SK-N-SH (cell line): ENCODE results near the gene SPSB4. TPM values are rescaled to one million over a fixed set of nuclear protein-coding genes. Genes with fewer than 3 reads are reported as not detected.

Experiments used
- CTCF ChIA-PET: fragments of 300-600, 350-600 bp; formaldehyde crosslinking; extraction: SDS; loops from one replicate; lab custom pipeline; 2021; lab: Yijun Ruan, JAX
- POLR2A ChIA-PET: fragments of 350-600 bp; sonication (Branson Sonifier 250); formaldehyde crosslinking; extraction: SDS; loops from one replicate; lab custom pipeline; 2020; ENCODE audit warnings: antibody characterized with exemption, inconsistent platforms; lab: Yijun Ruan, JAX
- DNase-seq: peaks from one replicate; pipeline ENCODE4 v3.0.0; 2012
- H2AFZ ChIP-seq: fragments of 200-600 bp; sonication (generic); 2 replicates; pipeline ENCODE4 v1.8.1; 2016; ENCODE audit warnings: antibody characterized with exemption, mild to moderate bottlenecking, low read depth
- H3F3A ChIP-seq: fragments of 200-600 bp; sonication (generic); replicated peaks from 2 replicates; pipeline ENCODE3; 2016; ENCODE audit warnings: antibody characterized with exemption, mild to moderate bottlenecking; ENCODE audit not compliant: insufficient read depth
- H3K27ac ChIP-seq, 2 experiments: fragments of 200-500 bp in 1 of 2; fragments of 200-600 bp in 1 of 2; sonication (Bioruptor generic) in 1 of 2; sonication (generic), shearing (Covaris generic) in 1 of 2; 2 replicates each; pipeline versions ENCODE4 v1.5.1 to v1.6.1; 2014 to 2016; ENCODE audit warnings: low read depth in 2 of 2, inconsistent platforms in 1 of 2, low read length in 1 of 2, mild to moderate bottlenecking in 1 of 2, mixed read lengths in 1 of 2
- H3K27me3 ChIP-seq: fragments of 200-600 bp; sonication (generic), shearing (Covaris generic); 2 replicates; pipeline ENCODE4 v1.6.1; 2016; ENCODE audit warnings: mixed run types; ENCODE audit not compliant: insufficient read depth
- H3K36me3 ChIP-seq, 2 experiments: fragments of 200-500 bp in 1 of 2; fragments of 200-600 bp in 1 of 2; sonication (Bioruptor generic) in 1 of 2; sonication (generic) in 1 of 2; replicated peaks in 1 of 2; 2 replicates each; pipeline versions ENCODE3 to v1.5.1; 2014 to 2016; ENCODE audit warnings: low read length in 1 of 2, mild to moderate bottlenecking in 1 of 2; ENCODE audit not compliant: insufficient read depth in 2 of 2, control insufficient read depth in 1 of 2
- H3K4me1 ChIP-seq, 2 experiments: fragments of 200-500 bp in 1 of 2; fragments of 200-600 bp in 1 of 2; sonication (Bioruptor generic) in 1 of 2; sonication (generic), shearing (Covaris generic) in 1 of 2; 2 replicates each; pipeline versions ENCODE4 v1.5.1 to v1.6.1; 2014 to 2016; ENCODE audit warnings: low read depth in 1 of 2, low read length in 1 of 2, mixed run types in 1 of 2; ENCODE audit not compliant: insufficient read depth in 2 of 2, control insufficient read depth in 1 of 2
- H3K4me2 ChIP-seq: fragments of 200-600 bp; sonication (generic), shearing (Covaris generic); 2 replicates; pipeline ENCODE4 v1.6.1; 2017; ENCODE audit warnings: mixed run types
- H3K4me3 ChIP-seq, 2 experiments: fragments of 200-500 bp in 1 of 2; fragments of 200-600 bp in 1 of 2; sonication (Bioruptor generic) in 1 of 2; sonication (generic), shearing (Covaris generic) in 1 of 2; 2 replicates each; pipeline versions ENCODE4 v1.5.1 to v1.8.1; 2014 to 2016; ENCODE audit warnings: low read depth in 2 of 2, inconsistent platforms in 1 of 2, low read length in 1 of 2, mild to moderate bottlenecking in 1 of 2, mixed read lengths in 1 of 2, moderate library complexity in 1 of 2
- H3K79me2 ChIP-seq: fragments of 200-600 bp; sonication (generic); 2 replicates; pipeline ENCODE4 v1.8.1; 2017; ENCODE audit warnings: mild to moderate bottlenecking; ENCODE audit not compliant: insufficient read depth
- H3K9ac ChIP-seq: fragments of 200-600 bp; sonication (generic); 2 replicates; pipeline ENCODE4 v1.6.1; 2017; ENCODE audit warnings: mixed run types
- H3K9me2 ChIP-seq: fragments of 200-600 bp; sonication (generic); 2 replicates; pipeline ENCODE4 v1.6.1; 2017; ENCODE audit warnings: mixed run types
- H3K9me3 ChIP-seq: fragments of 200-600 bp; sonication (generic); 2 replicates; pipeline ENCODE4 v1.6.1; 2017; ENCODE audit warnings: mixed run types, mild to moderate bottlenecking, moderate library complexity
- H4K20me1 ChIP-seq: fragments of 200-600 bp; sonication (generic); 2 replicates; pipeline ENCODE4 v1.6.1; 2017; ENCODE audit warnings: mild to moderate bottlenecking, mixed run types; ENCODE audit not compliant: insufficient read depth
- CTCF ChIP-seq: fragments of 200-600 bp; sonication (generic); IDR thresholded peaks from 2 replicates; pipeline ENCODE4 v1.6.1; 2017; ENCODE audit warnings: antibody characterized with exemption, mild to moderate bottlenecking, moderate library complexity
- EP300 ChIP-seq, 2 experiments: IDR thresholded peaks; 2 replicates each; pipeline versions ENCODE4 v1.4.0 to v1.6.1; 2012; ENCODE audit warnings: borderline replicate concordance in 1 of 2, low read depth in 1 of 2, low read length in 1 of 2
- FOXJ3 ChIP-seq: sonication (generic); formaldehyde crosslinking; IDR thresholded peaks from 2 replicates; pipeline ENCODE4 v1.5.1; 2020; ENCODE audit warnings: mild to moderate bottlenecking, missing genetic modification reagents
- FOXM1 ChIP-seq: IDR thresholded peaks from 2 replicates; pipeline ENCODE4 v1.4.0; 2012; ENCODE audit warnings: low read depth, mild to moderate bottlenecking
- JUND ChIP-seq: IDR thresholded peaks from 2 replicates; pipeline ENCODE4 v1.4.0; 2012
- MAX ChIP-seq: IDR thresholded peaks from 2 replicates; pipeline ENCODE4 v1.4.0; 2012; ENCODE audit warnings: low read depth
- MEF2A ChIP-seq: IDR thresholded peaks from 2 replicates; pipeline ENCODE4 v1.4.0; 2012; ENCODE audit warnings: low read depth, borderline replicate concordance
- NFIC ChIP-seq: IDR thresholded peaks from 2 replicates; pipeline ENCODE4 v1.4.0; 2012; ENCODE audit warnings: borderline replicate concordance
- POLR2AphosphoS5 ChIP-seq: IDR thresholded peaks from 2 replicates; pipeline ENCODE4 v1.6.1; 2012; ENCODE audit warnings: low read depth, low read length
- RAD21 ChIP-seq: IDR thresholded peaks from 2 replicates; pipeline ENCODE4 v1.6.1; 2012; ENCODE audit warnings: mild to moderate bottlenecking, low read length
- RCOR1 ChIP-seq: fragments of 150-350 bp; IDR thresholded peaks from 2 replicates; pipeline ENCODE4 v1.6.1; 2017; ENCODE audit warnings: antibody characterized with exemption, low read length
- REST ChIP-seq: IDR thresholded peaks from 2 replicates; pipeline ENCODE4 v1.6.1; 2012; ENCODE audit warnings: mild to moderate bottlenecking, low read depth, low read length, moderate library complexity
- TAF1 ChIP-seq: IDR thresholded peaks from 2 replicates; pipeline ENCODE4 v1.6.1; 2012; ENCODE audit warnings: low read depth, mild to moderate bottlenecking, low read length, moderate library complexity, borderline replicate concordance
- TEAD4 ChIP-seq: IDR thresholded peaks from 2 replicates; pipeline ENCODE4 v1.4.0; 2012; ENCODE audit warnings: mild to moderate bottlenecking, borderline replicate concordance; ENCODE audit not compliant: insufficient read depth
- USF2 ChIP-seq: fragments of 150-350 bp; IDR thresholded peaks from 2 replicates; pipeline ENCODE4 v1.6.1; 2017; ENCODE audit warnings: antibody characterized with exemption, low read length, low read depth, borderline replicate concordance
- WGBS: methylation state at CpG from one replicate; pipeline ENCODE4 v1.1.6; 2017; ENCODE audit warnings: low lambda C conversion rate; 5-methylcytosine and 5-hydroxymethylcytosine counted together
- polyA plus RNA-seq, 3 experiments: library from polyadenylated mRNA; depleted of rRNA; stranded (reverse); fragments of >200 nt; gene quantifications; 2 replicates each; pipeline ENCODE4 v1.2.3, GENCODE V29; 2012
- TF ChIP-seq, protein P1 (sequence below): IDR thresholded peaks from 2 replicates; pipeline ENCODE4 v1.4.0; 2012; ENCODE audit warnings: low read depth, borderline replicate concordance

The SPSB4 gene
- polyA plus RNA-seq, 1 of the 3 experiments (the other 2 are of a cell fraction), result 0.10 TPM

GRCh38 chr3:141147657-141148056 lies 96.5 kb downstream of the SPSB4 start:
- H3K36me3 ChIP-seq, result no peaks in the 10 kb centered on the region
- CTCF ChIA-PET, result no interaction called here
- TF ChIP-seq MEF2A (no peak), USF2 (no peak), TEAD4 (no peak), JUND (no peak), EP300 (IDR thresholded peaks at IDR 0.05; ENCODE audit: borderline replicate concordance in 1 of 2, low read depth in 1 of 2, low read length in 1 of 2) (no peak), REST (no peak), FOXJ3 (CRISPR knock-in tag) (no peak), TAF1 (no peak), POLR2AphosphoS5 (no peak), RCOR1 (no peak), RAD21 (no peak), CTCF (no peak), NFIC (no peak), MAX (no peak), FOXM1 (no peak)
- TF ChIP-seq, protein P1, sequence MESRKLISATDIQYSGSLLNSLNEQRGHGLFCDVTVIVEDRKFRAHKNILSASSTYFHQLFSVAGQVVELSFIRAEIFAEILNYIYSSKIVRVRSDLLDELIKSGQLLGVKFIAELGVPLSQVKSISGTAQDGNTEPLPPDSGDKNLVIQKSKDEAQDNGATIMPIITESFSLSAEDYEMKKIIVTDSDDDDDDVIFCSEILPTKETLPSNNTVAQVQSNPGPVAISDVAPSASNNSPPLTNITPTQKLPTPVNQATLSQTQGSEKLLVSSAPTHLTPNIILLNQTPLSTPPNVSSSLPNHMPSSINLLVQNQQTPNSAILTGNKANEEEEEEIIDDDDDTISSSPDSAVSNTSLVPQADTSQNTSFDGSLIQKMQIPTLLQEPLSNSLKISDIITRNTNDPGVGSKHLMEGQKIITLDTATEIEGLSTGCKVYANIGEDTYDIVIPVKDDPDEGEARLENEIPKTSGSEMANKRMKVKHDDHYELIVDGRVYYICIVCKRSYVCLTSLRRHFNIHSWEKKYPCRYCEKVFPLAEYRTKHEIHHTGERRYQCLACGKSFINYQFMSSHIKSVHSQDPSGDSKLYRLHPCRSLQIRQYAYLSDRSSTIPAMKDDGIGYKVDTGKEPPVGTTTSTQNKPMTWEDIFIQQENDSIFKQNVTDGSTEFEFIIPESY, result no peak
- H2AFZ ChIP-seq, result no peak overlapping the region
- POLR2A ChIA-PET, result no interaction called here
- H3K4me3 ChIP-seq, result no peak overlapping the region
- no peak overlapping the region for H3K27ac ChIP-seq
- WGBS, result 63% methylated on average over 9 of the region's 9 CpGs
- no peak overlapping the region for H3K4me2 ChIP-seq
- H3K4me1 ChIP-seq, result peaks cover 0 to 5% of the 10 kb centered on the region in 2 experiments; a peak in 1 of 4 replicates
- H3K27me3 ChIP-seq, result no peaks in the 10 kb centered on the region
- no peaks in the 10 kb centered on the region for H3K9me3 ChIP-seq
- H4K20me1 ChIP-seq, result no peaks in the 10 kb centered on the region
- H3F3A ChIP-seq, result no peaks in the 10 kb centered on the region
- H3K9ac ChIP-seq, result no peak overlapping the region
- no peaks in the 10 kb centered on the region for H3K79me2 ChIP-seq
- H3K9me2 ChIP-seq, result no peaks in the 10 kb centered on the region
- DNase-seq, result no peak
